Colonic mucosa (tissue), 4 donors: ENCODE data around the gene ABLIM3. TPM values are rescaled to one million over a fixed set of nuclear protein-coding genes. Genes with fewer than 3 reads are reported as not detected.

Source experiments
- DNase-seq: peaks from one replicate; pipeline ENCODE4 v3.0.0-alpha.2; 2020
- H3K27ac ChIP-seq: fragments of 200-600 bp; one replicate; pipeline ENCODE4 v1.8.0; 2021
- H3K27me3 ChIP-seq: fragments of 200-600 bp; one replicate; pipeline ENCODE4 v1.8.0; 2021
- H3K36me3 ChIP-seq: fragments of 200-600 bp; one replicate; pipeline ENCODE4 v1.8.0; 2021
- H3K4me1 ChIP-seq: fragments of 200-600 bp; one replicate; pipeline ENCODE4 v1.8.0; 2021; ENCODE audit warnings: mild to moderate bottlenecking
- H3K4me3 ChIP-seq: fragments of 200-600 bp; one replicate; pipeline ENCODE4 v1.8.0; 2021
- H3K9ac ChIP-seq, 2 donors: one replicate each; pipeline ENCODE4 v1.7.0; 2013; ENCODE audit warnings: control low read depth in 2 of 2, low read depth in 2 of 2, low read length in 2 of 2
- H3K9me3 ChIP-seq: fragments of 200-600 bp; one replicate; pipeline ENCODE4 v1.8.0; 2021
- CTCF ChIP-seq: fragments of 200-600 bp; IDR thresholded peaks from one replicate; pipeline ENCODE4 v1.8.0; 2022; ENCODE audit warnings: antibody characterized with exemption, mild to moderate bottlenecking
- intact Hi-C: fragments of 100-400 bp; cut with DNase I; formaldehyde crosslinking; loops from one replicate; pipeline ENCODE4 v1.14.1; 2022
- total RNA-seq, 2 donors: library from RNA; stranded (reverse); fragmentation: NEBNext Ultra II Directional in 1 of 2; extraction: Animal tissue kit (Norgen Biotek cat#: 25700) in 1 of 2; gene quantifications; one replicate each; pipeline ENCODE4 v1.2.1, GENCODE V29; 2021
- donor health status: healthy.
- donor health status: DM: no; HTN: no; CAD: no.
- donor health status: DM: no; HTN: no; CAD: no.

ABLIM3 gene
- total RNA-seq, 2 donors from 2014 or later = 2.3 to 4.1 TPM

GRCh38 chr5:149160291-149160787 is 19.0 kb downstream of the ABLIM3 start:
- Histone ChIP-seq H3K4me3 (no peak overlapping the region), H3K27me3 (no peaks in the 10 kb centered on the region), H3K9ac (no peak overlapping the region), H3K9me3 (no peaks in the 10 kb centered on the region), H3K36me3 (no peaks in the 10 kb centered on the region), H3K27ac (no peak overlapping the region), H3K4me1 (no peaks in the 10 kb centered on the region)
- no peak for TF ChIP-seq CTCF
- DNase-seq = no peak
- intact Hi-C loops = no loop called here

GRCh38 chr5:149161026-149161687 is 19.9 kb downstream of the ABLIM3 start:
- DNase-seq = no peak
- no peaks in the 10 kb centered on the region for H3K36me3 ChIP-seq
- no peak overlapping the region for H3K4me3 ChIP-seq
- H3K9ac ChIP-seq = no peak overlapping the region
- no peaks in the 10 kb centered on the region for H3K27me3 ChIP-seq
- H3K27ac ChIP-seq = no peak overlapping the region
- TF ChIP-seq CTCF = no peak
- H3K9me3 ChIP-seq = no peaks in the 10 kb centered on the region
- intact Hi-C loops = no loop called here
- no peaks in the 10 kb centered on the region for H3K4me1 ChIP-seq

GRCh38 chr5:149161850-149162249 is 20.6 kb downstream of the ABLIM3 start:
- H3K27me3 ChIP-seq = no peaks in the 10 kb centered on the region
- H3K9me3 ChIP-seq = no peaks in the 10 kb centered on the region
- H3K9ac ChIP-seq = no peak overlapping the region
- H3K36me3 ChIP-seq = no peaks in the 10 kb centered on the region
- no peak for TF ChIP-seq CTCF
- no peaks in the 10 kb centered on the region for H3K4me1 ChIP-seq
- no peak overlapping the region for H3K27ac ChIP-seq
- no peak overlapping the region for H3K4me3 ChIP-seq
- intact Hi-C loops = no loop called here
- no peak for DNase-seq

- Histone ChIP-seq H3K36me3 (no peaks in the 10 kb centered on the region), H3K9ac (no peak overlapping the region), H3K9me3 (no peaks in the 10 kb centered on the region), H3K4me3 (no peak overlapping the region), H3K27ac (no peak overlapping the region), H3K4me1 (no peaks in the 10 kb centered on the region), H3K27me3 (no peaks in the 10 kb centered on the region)
- intact Hi-C loops = no loop called here
- DNase-seq = no peak
- TF ChIP-seq CTCF = no peak
Observed at GRCh38 chr5:149162401-149163084, 21.2 kb downstream of the ABLIM3 start.

- no peak overlapping the region for H3K27ac ChIP-seq
Observed at GRCh38 chr5:149164731-149165130, 23.4 kb downstream of the ABLIM3 start.

More at GRCh38 chr5:149164731-149165130, 23.4 kb downstream of the ABLIM3 start:
- no peak for TF ChIP-seq CTCF
- Histone ChIP-seq H3K4me3 (no peak overlapping the region), H3K27me3 (no peaks in the 10 kb centered on the region), H3K9me3 (no peaks in the 10 kb centered on the region), H3K4me1 (no peaks in the 10 kb centered on the region), H3K9ac (no peak overlapping the region), H3K36me3 (no peaks in the 10 kb centered on the region)
- intact Hi-C loops = no loop called here
- DNase-seq = no peak
